Stimulated activated naive CD4-positive, alpha-beta T cell treated with Interleukin-2 at 50 U/mL for 16 hours (primary cell): ENCODE results near the gene ARMH2.
A peak's percentile ranks its signal among the peaks of the same experiment; 100 is the strongest.
"Not testable (repeated sequence)": the region's sequence is repeated elsewhere in the genome, so short reads cannot be mapped to it uniquely, and the experiment has no call there.

ENCODE experiments used
- DNase-seq: peaks from one replicate; lab custom pipeline; 2025; lab: John Stamatoyannopoulos, UW

Gene ARMH2

DNA sequence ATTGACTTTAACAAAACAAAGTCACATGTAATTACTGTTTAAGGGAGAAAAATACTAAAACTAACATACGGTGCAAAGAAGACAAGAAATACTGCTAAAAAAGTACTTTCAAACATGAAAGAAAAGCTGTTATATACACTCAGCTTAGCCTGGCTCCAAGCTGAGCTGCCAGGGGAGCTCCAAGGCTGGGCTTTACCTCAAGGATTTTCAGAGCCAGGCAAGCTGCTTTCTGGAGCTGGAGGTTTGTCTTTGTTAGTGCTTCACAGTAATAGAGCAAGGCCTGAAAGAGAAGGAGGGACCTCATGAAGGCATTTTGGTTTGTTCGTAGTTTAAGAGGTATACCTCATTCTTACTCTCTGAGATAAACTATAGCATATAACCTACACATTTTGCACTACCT is 19.6 kb upstream of the ARMH2 start:
- no peak for DNase-seq

DNA sequence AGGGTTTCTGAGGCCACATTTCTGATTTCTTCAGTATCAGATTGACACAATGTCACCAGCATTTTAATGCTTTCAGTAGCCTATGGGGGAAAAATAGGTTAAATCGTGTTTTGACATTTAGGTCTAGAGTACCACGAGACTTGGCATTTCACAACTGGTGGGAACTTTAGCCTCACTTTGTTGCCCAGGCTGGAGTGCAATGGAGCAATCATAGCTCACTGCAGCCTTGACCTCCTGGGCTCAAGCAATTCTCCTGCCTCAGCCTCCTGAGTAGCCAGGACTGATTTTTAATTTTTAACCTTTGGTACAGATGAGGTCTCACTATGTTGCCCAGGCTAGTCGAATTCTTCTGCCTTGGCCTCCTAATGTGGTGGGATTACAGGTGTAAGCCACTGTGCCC is 11.0 kb upstream of the ARMH2 start:
- no peak for DNase-seq

DNA sequence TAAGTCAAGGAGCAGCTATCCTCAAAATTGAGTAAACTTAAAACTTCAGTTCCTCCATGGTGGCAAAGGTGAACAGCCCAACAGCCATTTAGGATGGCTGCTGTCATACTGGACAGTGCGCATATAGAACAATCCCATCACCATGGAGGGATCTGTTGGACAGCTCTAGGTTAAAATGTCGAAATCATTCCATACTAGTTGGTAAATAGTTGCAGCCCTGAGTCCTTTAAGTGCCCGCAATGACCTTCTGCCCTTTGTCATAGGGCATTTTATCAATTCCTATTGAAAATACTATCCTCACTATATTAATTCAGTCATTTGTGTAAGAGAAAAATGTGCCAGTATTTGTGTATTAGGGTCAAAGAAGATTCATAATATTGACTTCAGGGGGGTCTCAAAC is 8.9 kb upstream of the ARMH2 start:
- no peak for DNase-seq

DNA sequence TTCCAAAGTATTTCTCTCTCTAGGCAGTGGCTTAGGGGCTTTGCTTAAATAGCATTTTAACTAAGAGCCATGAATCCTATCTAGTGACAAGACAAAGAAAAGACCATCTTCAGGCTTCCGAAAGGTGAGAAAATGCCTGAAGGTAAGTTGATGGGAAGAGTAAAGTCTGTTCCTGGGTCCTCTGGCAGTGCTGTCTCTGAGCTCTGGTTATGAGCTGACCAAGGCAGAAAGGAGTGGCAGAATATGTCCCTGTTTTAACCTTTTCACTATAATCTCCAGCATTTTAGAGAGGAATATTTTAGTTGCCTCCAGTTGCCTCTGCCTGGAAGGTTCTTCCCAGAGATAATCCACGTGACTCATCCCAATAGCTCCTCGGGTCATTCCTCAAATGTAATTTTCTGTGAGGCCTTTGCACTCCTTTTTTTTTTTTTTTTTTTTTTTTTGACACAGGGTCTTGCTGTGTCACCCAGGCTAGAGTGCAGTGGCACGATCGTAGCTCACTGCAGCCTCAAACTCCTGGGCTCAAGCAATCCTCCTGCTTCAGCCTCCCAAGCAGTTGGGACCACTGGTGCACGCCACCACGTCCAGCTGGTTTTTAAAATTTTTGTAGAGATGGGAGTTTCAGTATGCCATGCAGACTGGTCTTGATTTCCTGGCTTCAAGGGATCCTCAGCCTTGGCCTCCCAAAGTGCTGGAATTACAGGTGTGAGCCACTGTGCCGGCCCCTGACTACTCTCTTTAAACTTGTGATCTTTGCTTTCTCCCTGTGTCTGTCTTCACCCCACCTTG is 3.7 kb upstream of the ARMH2 start:
- no peak for DNase-seq

- no peak for DNase-seq
These were observed 811 bp upstream of the ARMH2 start for GRCh38 chr6:24799541-24799915.

- no peak for DNase-seq
These were observed 1.0 kb downstream of the ARMH2 start for GRCh38 chr6:24797596-24798216.

DNA sequence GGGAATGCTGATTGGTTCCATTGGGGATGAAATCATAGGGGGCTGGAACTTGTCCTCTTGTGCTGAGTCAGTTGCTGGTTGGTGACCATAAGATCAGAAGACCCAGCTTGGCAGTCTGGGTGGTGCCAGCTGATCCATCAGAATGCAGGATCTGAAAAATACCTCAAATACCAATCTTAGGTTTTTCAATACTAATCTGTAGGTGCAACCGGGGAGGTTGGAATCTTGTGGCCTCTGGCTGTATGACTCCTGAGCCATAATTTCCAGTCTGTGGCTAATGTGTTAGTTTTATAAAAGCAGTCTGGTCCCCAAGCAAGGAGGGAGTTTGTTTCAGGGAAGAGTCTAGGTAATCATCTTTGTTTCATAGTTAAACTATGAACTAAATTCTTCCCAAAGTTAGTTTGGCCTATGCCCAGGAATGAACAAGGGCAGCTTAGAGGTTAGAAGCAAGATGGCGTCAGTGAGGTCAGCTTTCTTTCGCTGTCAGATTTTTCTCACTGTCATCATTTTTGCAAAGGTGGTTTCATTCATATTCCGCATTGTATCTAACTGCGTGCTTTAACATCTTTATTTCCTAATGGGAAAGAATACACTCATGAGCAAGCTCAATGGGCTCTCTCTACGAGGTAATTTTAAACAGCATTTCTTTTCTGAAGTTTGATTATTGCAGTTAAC is 2.0 kb downstream of the ARMH2 start:
- DNase-seq = peak; percentile 1

DNA sequence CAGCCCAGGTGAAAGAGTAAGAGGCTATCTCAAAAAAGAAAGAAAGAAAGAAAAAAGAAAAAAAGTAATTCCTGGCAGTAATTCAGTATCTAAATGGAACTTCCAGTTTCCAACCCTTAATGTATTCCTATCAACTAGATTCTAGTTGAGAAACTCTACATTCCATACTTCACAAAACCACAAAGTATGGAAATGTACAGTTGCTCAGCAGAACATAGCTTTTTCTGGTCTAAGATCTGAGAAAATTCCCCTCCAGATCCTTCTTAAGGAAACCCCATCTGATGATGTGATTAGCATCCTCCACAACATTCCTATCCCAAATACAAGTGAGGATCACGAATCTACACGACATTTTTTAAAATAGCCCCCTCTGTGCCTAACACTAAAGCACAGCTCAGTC is 3.6 kb downstream of the ARMH2 start:
- DNase-seq = no peak

GRCh38 chr6:24788031-24788665 is 10.6 kb downstream of the ARMH2 start:
- peak; percentile 1 for DNase-seq

GRCh38 chr6:24780206-24780605 is 18.5 kb downstream of the ARMH2 start:
- DNase-seq = no peak

- DNase-seq = no peak
These were observed 19.2 kb downstream of the ARMH2 start for GRCh38 chr6:24779416-24780016.

GRCh38 chr6:24778878-24779277 is 19.8 kb downstream of the ARMH2 start:
- no peak for DNase-seq

GRCh38 chr6:24778121-24778520 is 20.6 kb downstream of the ARMH2 start:
- no peak for DNase-seq

GRCh38 chr6:24777227-24777626 is 21.5 kb downstream of the ARMH2 start:
- DNase-seq = no peak

- peak; percentile 45 for DNase-seq
These were observed 23.1 kb downstream of the ARMH2 start for GRCh38 chr6:24775520-24776058.

DNA sequence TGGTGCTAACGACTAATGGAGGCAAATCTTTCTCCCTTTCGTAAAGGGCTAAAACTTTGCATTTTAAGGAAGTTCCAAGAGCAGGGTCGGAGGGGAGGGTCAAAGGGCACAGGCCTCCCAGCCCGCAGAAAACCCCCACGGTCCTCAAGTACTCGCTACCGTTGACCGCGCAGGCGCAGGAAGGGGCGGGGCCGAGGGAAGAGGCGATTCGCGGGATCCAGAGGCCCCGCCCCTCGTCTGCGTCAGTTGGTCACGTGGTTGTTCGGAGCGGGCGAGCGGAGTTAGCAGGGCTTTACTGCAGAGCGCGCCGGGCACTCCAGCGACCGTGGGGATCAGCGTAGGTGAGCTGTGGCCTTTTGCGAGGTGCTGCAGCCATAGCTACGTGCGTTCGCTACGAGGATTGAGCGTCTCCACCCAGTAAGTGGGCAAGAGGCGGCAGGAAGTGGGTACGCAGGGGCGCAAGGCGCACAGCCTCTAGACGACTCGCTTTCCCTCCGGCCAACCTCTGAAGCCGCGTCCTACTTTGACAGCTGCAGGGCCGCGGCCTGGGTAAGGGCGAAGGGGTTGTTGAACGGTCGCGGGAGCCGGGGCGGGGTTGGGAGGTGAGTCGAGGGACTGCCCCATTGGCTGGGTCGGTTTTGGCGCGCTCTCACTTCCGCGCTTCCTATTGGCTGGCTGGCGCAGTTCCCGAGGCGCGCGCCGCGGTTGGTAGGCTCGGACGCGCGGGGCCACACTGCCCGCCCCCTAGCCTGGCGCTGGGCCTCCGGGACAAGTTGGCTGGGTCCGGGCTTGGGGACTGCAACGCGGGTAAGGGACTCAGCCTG is 23.8 kb downstream of the ARMH2 start, which contains the start of gene GMNN:
Gene GMNN (plus strand): TSS at position 242 of the 824 bp plus-strand sequence. CDS start 2,310 bp downstream, outside the sequence.
- DNase-seq = peak; percentile 98

- DNase-seq = no peak
These were observed 30.4 kb downstream of the ARMH2 start for GRCh38 chr6:24768361-24768760.

DNA sequence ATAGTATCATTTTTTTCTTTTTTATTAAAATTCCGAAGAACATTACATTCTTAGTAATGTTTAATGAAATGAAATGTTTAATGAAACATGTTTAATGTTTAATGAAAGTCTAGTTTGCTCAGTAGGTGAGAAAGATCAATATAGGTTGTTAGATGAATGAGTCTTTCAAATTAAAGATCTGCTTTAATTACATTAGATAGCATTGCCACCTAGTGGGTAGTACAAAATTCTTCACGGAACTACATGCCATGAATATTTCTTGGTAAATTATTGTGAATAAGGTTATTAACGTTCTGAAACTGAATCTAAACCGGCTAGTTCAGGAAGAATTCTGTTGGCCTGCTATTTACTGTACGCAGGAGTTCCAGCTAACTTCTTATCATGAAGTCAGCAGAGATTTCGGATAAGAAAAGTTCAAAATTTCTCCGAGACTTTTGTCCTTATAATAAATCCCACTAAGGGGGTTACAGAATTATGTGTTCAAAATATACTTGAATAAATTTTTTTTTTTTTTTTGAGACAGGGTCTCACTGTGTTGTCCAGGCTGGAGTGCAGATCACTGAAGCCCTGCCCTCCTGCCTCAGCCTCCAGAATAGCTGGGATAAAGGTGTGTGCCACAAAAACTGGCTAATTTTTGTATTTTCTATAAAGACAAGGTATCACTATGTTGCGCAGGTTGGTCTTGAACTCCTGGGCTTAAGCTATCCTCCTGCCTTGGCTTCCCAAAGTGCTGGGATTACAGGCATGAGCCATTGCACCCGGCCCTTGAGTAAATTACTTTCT is 31.8 kb downstream of the ARMH2 start:
- no peak for DNase-seq

- not testable (repeated sequence) for DNase-seq
These were observed 32.7 kb downstream of the ARMH2 start for GRCh38 chr6:24765968-24766367.
